ENCODE results near the gene FBXO42. TPM values are rescaled to one million over a fixed set of nuclear protein-coding genes. Genes with fewer than 3 reads are reported as not detected.

FBXO42 gene
- total and polyA plus RNA-seq, 2 of the 8 experiments (the other 6 are each of a cell fraction or from before 2014, with no cell fraction given): 15.1 to 17.0 TPM

GRCh38 chr1:16391411-16391810 is 39.1 kb upstream of the FBXO42 start (continued):
- TF ChIP-seq CHD2 (IDR thresholded peaks at IDR 0.05; ENCODE audit: low read length) (no peak), RBBP5 (IDR thresholded peaks at IDR 0.05; ENCODE audit: borderline replicate concordance, low read depth, low read length) (no peak), TBP (IDR thresholded peaks at IDR 0.05; ENCODE audit: low read depth, low read length) (no peak)
